HL-60 (cell line): Measurements from ENCODE around the gene IFI27L1.

Experiments used
- DNase-seq, 2 experiments: peaks; one replicate each; pipeline ENCODE4 v3.0.0-alpha.2; 2010 to 2020; ENCODE audit warnings: low read depth in 1 of 2, low spot score in 1 of 2
- H3K27ac ChIP-seq: fragments of 250-450 bp; sonication (Bioruptor Pico); replicated peaks from 2 replicates; pipeline ENCODE4 v1.5.1; 2020; ENCODE audit warnings: mild to moderate bottlenecking, moderate library complexity
- H3K27me3 ChIP-seq: fragments of 250-450 bp; sonication (Bioruptor Pico); 2 replicates; pipeline ENCODE4 v1.5.1; 2021; ENCODE audit warnings: mild to moderate bottlenecking, moderate library complexity; ENCODE audit not compliant: insufficient read depth, poor library complexity, severe bottlenecking
- H3K4me3 ChIP-seq: replicated peaks from 2 replicates; pipeline ENCODE4 v1.5.1; 2011; ENCODE audit warnings: mild to moderate bottlenecking, control low read depth, low read length; ENCODE audit not compliant: insufficient read depth
- GABPA ChIP-seq: IDR thresholded peaks from 2 replicates; pipeline ENCODE4 v1.6.1; 2012; ENCODE audit warnings: low read depth
- POLR2AphosphoS5 ChIP-seq: IDR thresholded peaks from 2 replicates; pipeline ENCODE4 v1.6.1; 2012; ENCODE audit warnings: low read depth
- SPI1 ChIP-seq: IDR thresholded peaks from 2 replicates; pipeline ENCODE4 v1.6.1; 2012; ENCODE audit warnings: low read depth, mild to moderate bottlenecking, borderline replicate concordance
- TF ChIP-seq, protein P1 (sequence below): IDR thresholded peaks from one replicate; pipeline ENCODE4 v1.5.1; 2011; ENCODE audit warnings: low read length, control low read depth, inconsistent platforms; ENCODE audit not compliant: insufficient read depth
- TF ChIP-seq, protein P2 (sequence below): IDR thresholded peaks from 2 replicates; pipeline ENCODE4 v1.6.1; 2012; ENCODE audit warnings: low read depth; ENCODE audit not compliant: insufficient replicate concordance

IFI27L1 gene

DNA sequence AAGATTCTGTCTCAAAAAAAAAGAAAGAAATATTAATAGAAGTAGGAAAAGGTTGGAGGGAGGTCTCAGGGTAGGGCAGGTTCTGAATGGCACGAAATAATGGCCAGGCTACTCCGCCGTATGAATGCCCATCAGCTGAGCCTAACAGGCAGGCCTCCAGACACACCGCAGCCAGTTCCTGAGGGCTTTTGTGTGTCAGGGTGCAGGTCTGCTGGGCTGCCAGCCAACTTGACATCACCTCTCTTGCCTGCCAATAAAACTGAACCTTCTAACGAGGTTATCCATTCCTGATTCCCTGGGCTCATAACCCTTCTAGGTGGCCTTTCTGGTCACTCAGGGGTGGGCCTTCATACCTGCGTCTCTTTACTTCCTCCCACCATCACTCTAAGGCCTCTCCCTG is 32.4 kb downstream of the IFI27L1 start:
- DNase-seq = no peak
- TF ChIP-seq, protein P1, sequence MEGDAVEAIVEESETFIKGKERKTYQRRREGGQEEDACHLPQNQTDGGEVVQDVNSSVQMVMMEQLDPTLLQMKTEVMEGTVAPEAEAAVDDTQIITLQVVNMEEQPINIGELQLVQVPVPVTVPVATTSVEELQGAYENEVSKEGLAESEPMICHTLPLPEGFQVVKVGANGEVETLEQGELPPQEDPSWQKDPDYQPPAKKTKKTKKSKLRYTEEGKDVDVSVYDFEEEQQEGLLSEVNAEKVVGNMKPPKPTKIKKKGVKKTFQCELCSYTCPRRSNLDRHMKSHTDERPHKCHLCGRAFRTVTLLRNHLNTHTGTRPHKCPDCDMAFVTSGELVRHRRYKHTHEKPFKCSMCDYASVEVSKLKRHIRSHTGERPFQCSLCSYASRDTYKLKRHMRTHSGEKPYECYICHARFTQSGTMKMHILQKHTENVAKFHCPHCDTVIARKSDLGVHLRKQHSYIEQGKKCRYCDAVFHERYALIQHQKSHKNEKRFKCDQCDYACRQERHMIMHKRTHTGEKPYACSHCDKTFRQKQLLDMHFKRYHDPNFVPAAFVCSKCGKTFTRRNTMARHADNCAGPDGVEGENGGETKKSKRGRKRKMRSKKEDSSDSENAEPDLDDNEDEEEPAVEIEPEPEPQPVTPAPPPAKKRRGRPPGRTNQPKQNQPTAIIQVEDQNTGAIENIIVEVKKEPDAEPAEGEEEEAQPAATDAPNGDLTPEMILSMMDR = no peak
- TF ChIP-seq, protein P2, sequence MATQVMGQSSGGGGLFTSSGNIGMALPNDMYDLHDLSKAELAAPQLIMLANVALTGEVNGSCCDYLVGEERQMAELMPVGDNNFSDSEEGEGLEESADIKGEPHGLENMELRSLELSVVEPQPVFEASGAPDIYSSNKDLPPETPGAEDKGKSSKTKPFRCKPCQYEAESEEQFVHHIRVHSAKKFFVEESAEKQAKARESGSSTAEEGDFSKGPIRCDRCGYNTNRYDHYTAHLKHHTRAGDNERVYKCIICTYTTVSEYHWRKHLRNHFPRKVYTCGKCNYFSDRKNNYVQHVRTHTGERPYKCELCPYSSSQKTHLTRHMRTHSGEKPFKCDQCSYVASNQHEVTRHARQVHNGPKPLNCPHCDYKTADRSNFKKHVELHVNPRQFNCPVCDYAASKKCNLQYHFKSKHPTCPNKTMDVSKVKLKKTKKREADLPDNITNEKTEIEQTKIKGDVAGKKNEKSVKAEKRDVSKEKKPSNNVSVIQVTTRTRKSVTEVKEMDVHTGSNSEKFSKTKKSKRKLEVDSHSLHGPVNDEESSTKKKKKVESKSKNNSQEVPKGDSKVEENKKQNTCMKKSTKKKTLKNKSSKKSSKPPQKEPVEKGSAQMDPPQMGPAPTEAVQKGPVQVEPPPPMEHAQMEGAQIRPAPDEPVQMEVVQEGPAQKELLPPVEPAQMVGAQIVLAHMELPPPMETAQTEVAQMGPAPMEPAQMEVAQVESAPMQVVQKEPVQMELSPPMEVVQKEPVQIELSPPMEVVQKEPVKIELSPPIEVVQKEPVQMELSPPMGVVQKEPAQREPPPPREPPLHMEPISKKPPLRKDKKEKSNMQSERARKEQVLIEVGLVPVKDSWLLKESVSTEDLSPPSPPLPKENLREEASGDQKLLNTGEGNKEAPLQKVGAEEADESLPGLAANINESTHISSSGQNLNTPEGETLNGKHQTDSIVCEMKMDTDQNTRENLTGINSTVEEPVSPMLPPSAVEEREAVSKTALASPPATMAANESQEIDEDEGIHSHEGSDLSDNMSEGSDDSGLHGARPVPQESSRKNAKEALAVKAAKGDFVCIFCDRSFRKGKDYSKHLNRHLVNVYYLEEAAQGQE = no peak
- TF ChIP-seq SPI1 (no peak), GABPA (no peak), POLR2AphosphoS5 (no peak)
- Histone ChIP-seq H3K4me3 (no peak overlapping the region), H3K27me3 (no peaks in the 10 kb centered on the region), H3K27ac (no peak overlapping the region)

DNA sequence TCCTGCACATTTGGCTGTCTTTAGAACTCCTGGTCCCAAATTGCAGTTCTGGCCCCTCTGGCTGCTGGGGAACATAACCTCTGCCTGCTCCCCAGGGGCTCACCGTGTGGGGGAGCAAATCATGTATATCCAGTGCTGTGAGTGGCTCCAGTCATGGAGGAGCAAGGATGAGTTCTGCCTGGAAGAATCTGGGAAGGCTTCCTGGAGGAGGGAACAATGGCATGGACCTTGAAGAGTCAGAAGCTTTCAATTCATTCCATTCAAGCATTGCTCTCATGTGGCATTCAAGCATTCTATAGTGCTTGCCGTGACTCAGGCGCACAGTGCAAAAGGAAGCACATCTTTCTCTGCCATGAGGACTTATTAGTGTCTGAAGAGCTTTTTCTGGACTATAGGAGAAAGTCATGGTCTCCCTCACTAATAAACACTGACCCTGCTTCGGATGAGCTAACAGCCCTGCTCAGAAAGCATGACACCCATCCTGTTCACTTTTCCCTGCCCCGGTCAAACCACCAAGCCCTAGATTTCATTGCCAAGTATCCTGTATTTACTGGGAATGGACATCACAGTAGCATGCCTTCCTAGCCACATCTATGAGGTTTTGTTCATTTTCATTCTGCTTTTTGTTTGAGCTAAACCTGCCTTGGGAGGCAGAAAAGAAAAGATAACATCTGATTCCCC is 32.9 kb downstream of the IFI27L1 start:
- H3K4me3 ChIP-seq = no peak overlapping the region
- no peak for DNase-seq
- H3K27ac ChIP-seq = no peak overlapping the region
- no peaks in the 10 kb centered on the region for H3K27me3 ChIP-seq
- TF ChIP-seq, protein P1 = no peak
- TF ChIP-seq SPI1 (no peak), GABPA (no peak)

DNA sequence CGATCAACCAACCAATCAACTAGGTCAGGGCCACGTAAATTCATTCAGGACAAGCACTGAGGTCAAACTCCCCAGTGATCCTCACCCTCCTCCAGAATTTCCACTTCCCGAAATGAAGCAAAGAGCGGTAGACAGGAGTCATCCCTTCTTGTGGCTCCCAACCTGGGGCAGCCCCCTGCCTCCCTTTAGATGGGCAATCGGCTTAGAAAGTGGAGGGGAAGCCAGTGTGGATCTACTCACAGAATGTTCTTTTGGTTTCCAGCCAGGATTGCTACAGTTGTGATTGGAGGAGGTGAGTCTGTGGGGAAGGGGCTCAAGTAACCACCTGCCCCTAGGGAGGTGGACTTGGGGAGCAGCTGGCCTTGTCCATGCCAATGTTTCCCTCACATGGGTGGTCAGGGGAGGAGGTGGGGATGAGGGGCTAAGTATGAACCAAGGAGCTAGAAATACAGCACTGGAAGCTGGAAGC is 33.5 kb downstream of the IFI27L1 start:
- no peak overlapping the region for H3K27ac ChIP-seq
- H3K4me3 ChIP-seq = no peak overlapping the region
- no peak for DNase-seq
- H3K27me3 ChIP-seq = no peaks in the 10 kb centered on the region
- TF ChIP-seq, protein P2 = no peak
- no peak for TF ChIP-seq POLR2AphosphoS5

DNA sequence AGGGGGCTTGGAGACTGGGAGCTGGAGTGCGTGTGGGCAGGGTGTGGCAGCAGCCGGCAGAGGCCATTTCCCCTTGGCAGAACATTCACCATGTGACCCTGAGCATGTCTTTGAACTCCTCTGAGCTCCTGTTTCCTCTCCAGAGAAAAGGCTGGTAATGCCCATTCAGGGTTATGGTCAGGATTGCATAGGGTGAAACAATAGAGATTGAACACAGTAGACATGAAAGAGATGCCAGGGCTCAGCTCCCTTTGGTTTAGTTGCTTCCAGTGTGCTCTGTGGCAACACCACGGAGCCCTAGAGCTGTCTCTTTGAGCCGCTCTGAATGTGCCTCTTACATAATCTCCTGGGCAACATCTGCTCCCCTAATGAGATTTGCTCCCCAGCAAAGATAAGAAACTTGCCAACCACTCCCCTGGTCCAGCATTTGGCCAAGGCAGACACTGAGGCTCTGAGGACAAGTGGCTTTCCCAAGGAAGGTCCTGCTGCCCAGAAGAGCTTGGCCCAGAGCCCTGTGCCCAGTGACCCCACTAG is 34.0 kb downstream of the IFI27L1 start:
- DNase-seq = no peak

More for the DNA sequence above, 34.0 kb downstream of the IFI27L1 start:
- Histone ChIP-seq H3K27ac (no peak overlapping the region), H3K4me3 (no peak overlapping the region), H3K27me3 (no peaks in the 10 kb centered on the region)
- TF ChIP-seq POLR2AphosphoS5 = no peak
- TF ChIP-seq SPI1 = no peak
- no peak for TF ChIP-seq GABPA
